DND-41 (cell line): ENCODE measurements around the gene CNTNAP5.

Source experiments
- ATAC-seq: fragments of 200-7000 bp; cut with Tn5 transposase; 3 replicates; pipeline ENCODE4 v1.9.1; 2021; ENCODE audit warnings: low read depth; ENCODE audit not compliant: insufficient read depth
- DNase-seq: peaks from one replicate; pipeline ENCODE4 v3.0.0-alpha.2; 2020
- H2AFZ ChIP-seq: 2 replicates; pipeline ENCODE4 v1.6.0; 2012; ENCODE audit warnings: low read depth, low read length
- H3K27ac ChIP-seq: 2 replicates; pipeline ENCODE4 v1.5.1; 2012; ENCODE audit warnings: low read length, inconsistent platforms
- H3K27me3 ChIP-seq: fragments of 200-600 bp; sonication (generic); 2 replicates; pipeline ENCODE4 v1.6.0; 2012; ENCODE audit warnings: low read length, mild to moderate bottlenecking, inconsistent platforms; ENCODE audit not compliant: insufficient read depth, poor library complexity
- H3K36me3 ChIP-seq: 2 replicates; pipeline ENCODE4 v1.5.1; 2012; ENCODE audit warnings: low read length, inconsistent platforms; ENCODE audit not compliant: insufficient read depth
- H3K4me1 ChIP-seq: 2 replicates; pipeline ENCODE4 v1.5.1; 2012; ENCODE audit warnings: mild to moderate bottlenecking, low read length; ENCODE audit not compliant: insufficient read depth
- H3K4me2 ChIP-seq: 2 replicates; pipeline ENCODE4 v1.6.0; 2012; ENCODE audit warnings: mild to moderate bottlenecking, moderate library complexity, low read length, inconsistent platforms; ENCODE audit not compliant: insufficient read depth
- H3K4me3 ChIP-seq, 2 experiments: fragments of 200-600 bp in 1 of 2; shearing (Covaris generic) in 1 of 2; 2 replicates each; pipeline ENCODE4 v1.5.1; 2012 to 2016; ENCODE audit warnings: inconsistent platforms in 2 of 2, low read length in 2 of 2, mild to moderate bottlenecking in 2 of 2, low read depth in 1 of 2, moderate library complexity in 1 of 2
- H3K79me2 ChIP-seq: 2 replicates; pipeline ENCODE4 v1.6.0; 2012; ENCODE audit warnings: low read length, inconsistent platforms; ENCODE audit not compliant: insufficient read depth
- H3K9ac ChIP-seq: 2 replicates; pipeline ENCODE4 v1.6.0; 2012; ENCODE audit warnings: low read depth, mild to moderate bottlenecking, inconsistent platforms, low read length, moderate library complexity
- H3K9me3 ChIP-seq: 2 replicates; pipeline ENCODE4 v1.5.1; 2012; ENCODE audit warnings: low read length, moderate library complexity, mild to moderate bottlenecking, inconsistent platforms; ENCODE audit not compliant: insufficient read depth, severe bottlenecking
- H4K20me1 ChIP-seq: 2 replicates; pipeline ENCODE4 v1.6.0; 2012; ENCODE audit warnings: low read length; ENCODE audit not compliant: insufficient read depth
- EZH2 ChIP-seq: IDR thresholded peaks from 3 replicates; pipeline ENCODE4 v1.6.1; 2012; ENCODE audit warnings: borderline replicate concordance, low read depth, mild to moderate bottlenecking, moderate library complexity, low read length, inconsistent platforms; ENCODE audit not compliant: severe bottlenecking
- TF ChIP-seq, protein P1 (sequence below): IDR thresholded peaks from 2 replicates; pipeline ENCODE4 v1.5.1; 2012; ENCODE audit warnings: borderline replicate concordance, low read length, moderate library complexity, mild to moderate bottlenecking; ENCODE audit not compliant: poor library complexity, severe bottlenecking; ENCODE audit errors: extremely low read depth

Gene CNTNAP5

DNA sequence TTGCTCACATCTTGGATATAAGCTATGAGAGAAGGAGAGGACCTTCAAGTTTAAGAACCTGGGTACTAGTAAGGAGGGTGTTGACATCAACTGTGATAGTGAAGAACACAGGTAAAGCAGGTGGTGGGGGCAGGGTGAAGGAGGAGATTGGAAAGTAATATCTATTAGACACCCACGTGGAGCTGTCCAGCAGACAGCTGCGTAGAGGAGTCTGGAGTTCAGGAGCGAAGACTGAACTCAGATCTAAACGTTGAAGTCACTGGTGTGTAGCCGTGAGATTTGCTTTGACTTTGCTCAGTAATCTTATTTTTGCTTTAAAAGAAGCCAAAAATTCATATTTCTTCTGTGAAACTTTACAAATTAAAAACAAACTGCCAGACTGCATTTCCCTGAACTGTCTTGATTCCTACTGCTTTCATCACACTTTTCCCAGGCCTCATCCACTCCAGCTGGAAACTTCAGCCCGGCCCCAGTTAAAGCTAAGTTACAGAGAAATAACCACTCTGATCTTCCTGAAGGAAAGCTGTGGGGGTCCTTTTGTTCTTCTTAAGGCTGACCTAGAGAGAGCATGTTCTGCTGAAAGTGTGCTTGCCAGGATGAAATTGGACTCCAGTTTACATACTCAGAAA lies 533.3 kb downstream of the CNTNAP5 start:
- Histone ChIP-seq H3K9me3 (no peaks in the 10 kb centered on the region), H3K4me2 (no peak overlapping the region), H2AFZ (no peak overlapping the region), H3K79me2 (no peaks in the 10 kb centered on the region), H3K27ac (no peak overlapping the region), H3K4me1 (no peaks in the 10 kb centered on the region), H3K36me3 (no peaks in the 10 kb centered on the region), H3K9ac (no peak overlapping the region), H3K4me3 (no peak overlapping the region), H3K27me3 (no peaks in the 10 kb centered on the region), H4K20me1 (no peaks in the 10 kb centered on the region)
- no peak for ATAC-seq
- no peak for DNase-seq
- TF ChIP-seq, protein P1, sequence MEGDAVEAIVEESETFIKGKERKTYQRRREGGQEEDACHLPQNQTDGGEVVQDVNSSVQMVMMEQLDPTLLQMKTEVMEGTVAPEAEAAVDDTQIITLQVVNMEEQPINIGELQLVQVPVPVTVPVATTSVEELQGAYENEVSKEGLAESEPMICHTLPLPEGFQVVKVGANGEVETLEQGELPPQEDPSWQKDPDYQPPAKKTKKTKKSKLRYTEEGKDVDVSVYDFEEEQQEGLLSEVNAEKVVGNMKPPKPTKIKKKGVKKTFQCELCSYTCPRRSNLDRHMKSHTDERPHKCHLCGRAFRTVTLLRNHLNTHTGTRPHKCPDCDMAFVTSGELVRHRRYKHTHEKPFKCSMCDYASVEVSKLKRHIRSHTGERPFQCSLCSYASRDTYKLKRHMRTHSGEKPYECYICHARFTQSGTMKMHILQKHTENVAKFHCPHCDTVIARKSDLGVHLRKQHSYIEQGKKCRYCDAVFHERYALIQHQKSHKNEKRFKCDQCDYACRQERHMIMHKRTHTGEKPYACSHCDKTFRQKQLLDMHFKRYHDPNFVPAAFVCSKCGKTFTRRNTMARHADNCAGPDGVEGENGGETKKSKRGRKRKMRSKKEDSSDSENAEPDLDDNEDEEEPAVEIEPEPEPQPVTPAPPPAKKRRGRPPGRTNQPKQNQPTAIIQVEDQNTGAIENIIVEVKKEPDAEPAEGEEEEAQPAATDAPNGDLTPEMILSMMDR = no peak
- no peak for TF ChIP-seq EZH2

DNA sequence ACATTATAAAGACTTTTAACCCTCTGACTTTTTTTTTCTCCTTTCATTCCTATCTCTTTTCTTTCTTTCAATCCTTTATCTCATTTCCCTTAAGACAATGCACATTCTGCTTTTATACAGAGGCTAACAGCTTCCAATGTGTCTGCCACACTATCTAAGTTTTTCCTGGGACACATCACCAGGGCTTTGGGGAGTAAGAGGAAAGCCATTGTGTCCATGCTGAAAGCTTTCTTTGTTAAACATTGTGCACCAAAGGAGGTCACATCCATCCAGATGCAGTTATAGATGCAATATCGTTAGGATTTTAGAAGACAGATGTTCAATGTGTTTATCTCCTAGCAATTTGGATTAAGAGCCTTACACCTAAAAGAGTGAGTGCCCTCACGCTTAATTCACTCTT lies 534.1 kb downstream of the CNTNAP5 start:
- no peaks in the 10 kb centered on the region for H3K9me3 ChIP-seq
- no peak overlapping the region for H3K27ac ChIP-seq
- H4K20me1 ChIP-seq = no peaks in the 10 kb centered on the region
- no peak overlapping the region for H3K4me3 ChIP-seq
- no peak for TF ChIP-seq EZH2
- TF ChIP-seq, protein P1 = no peak
- ATAC-seq (no peak), DNase-seq (no peak)
- H3K27me3 ChIP-seq = no peaks in the 10 kb centered on the region
- no peaks in the 10 kb centered on the region for H3K4me1 ChIP-seq
- H3K36me3 ChIP-seq = no peaks in the 10 kb centered on the region
- H3K79me2 ChIP-seq = no peaks in the 10 kb centered on the region
- no peak overlapping the region for H2AFZ ChIP-seq
- H3K4me2 ChIP-seq = no peak overlapping the region
- H3K9ac ChIP-seq = no peak overlapping the region

DNA sequence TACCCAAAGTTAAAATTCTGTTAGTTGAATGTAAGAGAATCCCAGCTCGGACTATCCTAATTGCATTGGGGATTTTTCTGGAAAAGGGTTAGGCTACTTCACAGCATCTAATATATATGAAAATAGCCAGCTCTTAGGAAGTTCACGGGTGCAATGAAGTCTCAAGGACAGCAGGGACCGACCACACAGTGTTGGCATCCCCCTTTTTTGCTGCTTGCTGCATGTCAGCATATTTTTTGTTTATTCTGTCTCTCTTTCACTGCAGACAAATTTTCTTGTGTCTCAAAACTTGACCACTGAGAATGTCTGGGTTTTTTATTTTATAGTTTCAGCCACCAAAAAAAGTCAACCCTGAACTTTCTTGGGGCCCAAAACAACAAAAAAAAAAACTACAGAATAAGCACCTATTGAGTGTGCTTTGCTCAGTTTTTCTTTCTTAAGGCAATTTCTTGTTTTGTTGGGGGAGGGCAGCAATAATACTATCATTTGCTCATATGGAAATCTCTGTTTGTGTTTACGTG lies 535.6 kb downstream of the CNTNAP5 start:
- TF ChIP-seq, protein P1 = no peak
- TF ChIP-seq EZH2 = no peak

DNA sequence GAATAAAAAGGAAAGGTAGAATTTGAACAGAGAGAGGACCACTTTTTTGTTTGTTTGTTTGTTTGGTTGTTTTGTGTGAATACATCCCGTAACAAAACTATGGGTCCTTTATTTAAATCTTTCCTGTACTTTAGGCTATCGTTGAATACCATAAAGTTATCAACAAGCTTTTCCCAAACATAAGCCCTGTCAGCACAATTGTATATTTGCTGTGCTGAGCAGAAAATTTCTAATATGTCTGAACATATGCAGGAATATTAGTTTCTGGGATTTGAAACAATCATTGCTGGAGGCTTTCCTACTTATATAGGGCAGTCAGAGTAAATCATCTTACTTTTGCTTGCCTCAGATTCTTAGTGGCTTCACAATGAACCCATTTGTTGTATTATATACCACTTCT lies 536.4 kb downstream of the CNTNAP5 start:
- H2AFZ ChIP-seq = no peak overlapping the region

More for the DNA sequence above, 535.6 kb downstream of the CNTNAP5 start:
- ATAC-seq (no peak), DNase-seq (no peak)
- Histone ChIP-seq H3K9ac (no peak overlapping the region), H3K4me3 (no peak overlapping the region), H3K27me3 (no peaks in the 10 kb centered on the region), H3K79me2 (no peaks in the 10 kb centered on the region), H3K4me2 (no peak overlapping the region), H3K27ac (no peak overlapping the region), H4K20me1 (no peaks in the 10 kb centered on the region), H3K9me3 (no peaks in the 10 kb centered on the region), H3K4me1 (no peaks in the 10 kb centered on the region), H2AFZ (no peak overlapping the region), H3K36me3 (no peaks in the 10 kb centered on the region)

More for the DNA sequence above, 536.4 kb downstream of the CNTNAP5 start:
- Histone ChIP-seq H3K27me3 (no peaks in the 10 kb centered on the region), H3K9me3 (no peaks in the 10 kb centered on the region), H3K27ac (no peak overlapping the region), H3K36me3 (no peaks in the 10 kb centered on the region), H3K79me2 (no peaks in the 10 kb centered on the region), H4K20me1 (no peaks in the 10 kb centered on the region), H3K4me3 (no peak overlapping the region), H3K9ac (no peak overlapping the region), H3K4me1 (no peaks in the 10 kb centered on the region), H3K4me2 (no peak overlapping the region)
- DNase-seq = no peak
- TF ChIP-seq, protein P1 = no peak
- no peak for TF ChIP-seq EZH2
- ATAC-seq = no peak
